ENCODE results near the gene UBE2F.

DNA sequence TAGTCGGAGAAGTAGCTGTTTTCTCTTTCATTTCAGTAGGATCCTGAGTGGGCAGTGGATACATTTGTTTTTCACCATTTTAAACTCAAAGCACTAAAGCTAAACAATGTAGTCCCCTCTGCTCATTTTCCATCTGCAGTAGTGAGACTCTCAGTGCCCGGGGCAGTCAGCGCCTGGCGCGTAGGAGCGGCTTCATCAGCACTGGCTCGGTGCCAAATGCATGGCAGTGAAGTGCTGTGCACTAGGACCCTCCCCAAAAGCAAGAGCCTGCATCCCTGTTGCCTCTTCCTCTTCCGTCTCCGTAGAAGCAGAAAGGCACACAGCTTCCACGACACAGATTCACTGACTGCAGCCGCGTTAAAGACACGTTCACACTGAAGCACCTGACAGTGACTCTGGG, 114.3 kb downstream of the UBE2F start:
- TF ChIP-seq CEBPB (IDR thresholded peaks at IDR 0.05) (no peak), EP300 (IDR thresholded peaks at IDR 0.05; ENCODE audit: borderline replicate concordance) (no peak), NFIC (IDR thresholded peaks at IDR 0.05) (peak; percentile 43; the same call in 1 of the 2 replicates), EGR1 (IDR thresholded peaks at IDR 0.05) (no peak), YY1 (IDR thresholded peaks at IDR 0.05; ENCODE audit: low read depth) (no peak), CREB1 (IDR thresholded peaks at IDR 0.05; ENCODE audit: low read depth) (no peak), MAX (IDR thresholded peaks at IDR 0.05) (no peak), TAF1 (IDR thresholded peaks at IDR 0.05; ENCODE audit: low read depth) (no peak), RAD21 (IDR thresholded peaks at IDR 0.05; ENCODE audit: low read depth) (no peak), REST (IDR thresholded peaks at IDR 0.05; ENCODE audit: low read depth) (no peak), FOXM1 (IDR thresholded peaks at IDR 0.05; ENCODE audit: borderline replicate concordance, low read depth) (no peak)
- TF ChIP-seq, protein P1, sequence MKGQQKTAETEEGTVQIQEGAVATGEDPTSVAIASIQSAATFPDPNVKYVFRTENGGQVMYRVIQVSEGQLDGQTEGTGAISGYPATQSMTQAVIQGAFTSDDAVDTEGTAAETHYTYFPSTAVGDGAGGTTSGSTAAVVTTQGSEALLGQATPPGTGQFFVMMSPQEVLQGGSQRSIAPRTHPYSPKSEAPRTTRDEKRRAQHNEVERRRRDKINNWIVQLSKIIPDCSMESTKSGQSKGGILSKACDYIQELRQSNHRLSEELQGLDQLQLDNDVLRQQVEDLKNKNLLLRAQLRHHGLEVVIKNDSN (IDR thresholded peaks at IDR 0.05) = no peak

All from Ishikawa (cell line).